ENCODE measurements around the gene UVRAG.

Gene UVRAG

GRCh38 chr11:76120513-76121101 is 305.6 kb downstream of the UVRAG start:
- TF ChIP-seq CTCF (IDR thresholded peaks at IDR 0.05; ENCODE audit: borderline replicate concordance, insufficient read depth, low read depth, low read length), result no peak
- no peak overlapping the region for H3K4me3 ChIP-seq (ENCODE audit: low read depth, low read length)

- H3K4me3 ChIP-seq (ENCODE audit: low read depth, low read length), result no peak overlapping the region
- TF ChIP-seq CTCF (IDR thresholded peaks at IDR 0.05; ENCODE audit: borderline replicate concordance, insufficient read depth, low read depth, low read length), result no peak
These were observed 308.2 kb downstream of the UVRAG start for GRCh38 chr11:76123248-76123647.

GRCh38 chr11:76124905-76125770 is 310.1 kb downstream of the UVRAG start:
- no peak for TF ChIP-seq CTCF (IDR thresholded peaks at IDR 0.05; ENCODE audit: borderline replicate concordance, insufficient read depth, low read depth, low read length)
- no peak overlapping the region for H3K4me3 ChIP-seq (ENCODE audit: low read depth, low read length)

GRCh38 chr11:76129729-76130128 is 314.7 kb downstream of the UVRAG start:
- no peak for TF ChIP-seq CTCF (IDR thresholded peaks at IDR 0.05; ENCODE audit: borderline replicate concordance, insufficient read depth, low read depth, low read length)
- H3K4me3 ChIP-seq (ENCODE audit: low read depth, low read length), result no peak overlapping the region

- no peak for TF ChIP-seq CTCF (IDR thresholded peaks at IDR 0.05; ENCODE audit: borderline replicate concordance, insufficient read depth, low read depth, low read length)
- no peak overlapping the region for H3K4me3 ChIP-seq (ENCODE audit: low read depth, low read length)
These were observed 316.1 kb downstream of the UVRAG start for GRCh38 chr11:76131142-76131541.

GRCh38 chr11:76131671-76132631 is 316.9 kb downstream of the UVRAG start:
- no peak overlapping the region for H3K4me3 ChIP-seq (ENCODE audit: low read depth, low read length)
- TF ChIP-seq CTCF (IDR thresholded peaks at IDR 0.05; ENCODE audit: borderline replicate concordance, insufficient read depth, low read depth, low read length), result no peak

All from GM12875 (cell line).